Parathyroid adenoma (tissue), 2 donors: ENCODE results near the gene LBR.

Experiments used
- H2AFZ ChIP-seq: fragments of 300-600 bp; sonication (generic); one replicate; pipeline ENCODE4 v1.7.0; 2017; ENCODE audit warnings: antibody characterized with exemption, mild to moderate bottlenecking
- H3K27ac ChIP-seq: fragments of 300-600 bp; sonication (generic); one replicate; pipeline ENCODE4 v1.7.0; 2017
- H3K27me3 ChIP-seq: fragments of 300-600 bp; sonication (generic); one replicate; pipeline ENCODE4 v1.7.0; 2017; ENCODE audit warnings: low read length; ENCODE audit not compliant: control insufficient read depth, insufficient read depth
- H3K36me3 ChIP-seq: fragments of 300-600 bp; sonication (generic); one replicate; pipeline ENCODE4 v1.7.0; 2017; ENCODE audit warnings: low read length; ENCODE audit not compliant: control insufficient read depth, insufficient read depth
- H3K4me1 ChIP-seq: fragments of 300-600 bp; sonication (generic); one replicate; pipeline ENCODE4 v1.7.0; 2017; ENCODE audit warnings: control low read depth
- H3K4me2 ChIP-seq: fragments of 300-600 bp; sonication (generic); one replicate; pipeline ENCODE4 v1.7.0; 2017; ENCODE audit warnings: low read length
- H3K4me3 ChIP-seq: fragments of 300-600 bp; sonication (generic); one replicate; pipeline ENCODE4 v1.7.0; 2017; ENCODE audit warnings: low read depth, low read length
- H3K79me2 ChIP-seq: fragments of 300-600 bp; sonication (generic); one replicate; pipeline ENCODE4 v1.7.0; 2017; ENCODE audit warnings: control low read depth
- H3K9ac ChIP-seq: fragments of 300-600 bp; sonication (generic); one replicate; pipeline ENCODE4 v1.7.0; 2017; ENCODE audit warnings: mild to moderate bottlenecking
- H3K9me3 ChIP-seq: fragments of 300-600 bp; sonication (generic); one replicate; pipeline ENCODE4 v1.7.0; 2017; ENCODE audit warnings: low read length; ENCODE audit not compliant: control insufficient read depth
- TF ChIP-seq, protein P1 (sequence below): fragments of 300-600 bp; sonication (generic); IDR thresholded peaks from one replicate; pipeline ENCODE4 v1.7.0; 2017; ENCODE audit warnings: antibody characterized with exemption, mild to moderate bottlenecking
- donor health status: primary hyperparathyroidism.

The LBR gene

DNA sequence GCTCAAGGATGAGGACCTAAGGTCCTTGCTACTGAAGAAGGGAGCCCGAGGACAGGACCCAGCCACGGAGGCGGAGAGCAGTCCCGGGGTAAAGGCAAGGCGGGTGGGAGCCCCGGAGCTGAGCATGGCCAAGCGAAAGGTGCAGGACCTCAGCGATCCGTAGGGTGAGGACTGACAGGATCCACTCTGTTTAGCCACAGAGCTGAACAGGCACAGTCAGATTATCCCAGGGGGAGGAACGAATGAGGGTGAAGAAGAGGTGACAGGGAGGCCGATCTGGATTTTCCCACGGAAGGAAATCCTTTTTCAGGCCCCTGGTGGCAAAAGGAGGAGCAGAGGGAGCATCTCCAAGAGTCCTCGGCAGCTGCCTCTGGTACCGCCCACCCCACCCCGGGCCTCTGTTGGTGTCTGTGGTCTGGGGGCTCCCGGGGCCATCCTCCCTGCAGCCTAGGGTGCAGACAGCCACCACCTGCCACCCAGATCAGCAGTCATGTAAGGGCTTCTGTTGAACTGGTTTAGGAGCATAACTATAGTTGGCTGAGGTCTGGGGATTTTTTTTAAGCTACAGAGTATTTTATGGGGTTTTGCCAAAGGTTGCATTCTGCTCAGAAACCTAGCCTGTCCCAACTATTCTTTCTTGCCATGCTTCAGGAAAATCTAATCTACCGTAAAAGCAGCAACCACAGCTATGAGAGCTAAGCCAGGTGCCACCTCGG lies 32.3 kb upstream of the LBR start:
- H2AFZ ChIP-seq = no peak overlapping the region
- H3K36me3 ChIP-seq = no peaks in the 10 kb centered on the region
- no peak overlapping the region for H3K27ac ChIP-seq
- H3K4me1 ChIP-seq = peaks cover 2% of the 10 kb centered on the region
- H3K79me2 ChIP-seq = no peaks in the 10 kb centered on the region
- H3K4me2 ChIP-seq = no peak overlapping the region
- TF ChIP-seq, protein P1, sequence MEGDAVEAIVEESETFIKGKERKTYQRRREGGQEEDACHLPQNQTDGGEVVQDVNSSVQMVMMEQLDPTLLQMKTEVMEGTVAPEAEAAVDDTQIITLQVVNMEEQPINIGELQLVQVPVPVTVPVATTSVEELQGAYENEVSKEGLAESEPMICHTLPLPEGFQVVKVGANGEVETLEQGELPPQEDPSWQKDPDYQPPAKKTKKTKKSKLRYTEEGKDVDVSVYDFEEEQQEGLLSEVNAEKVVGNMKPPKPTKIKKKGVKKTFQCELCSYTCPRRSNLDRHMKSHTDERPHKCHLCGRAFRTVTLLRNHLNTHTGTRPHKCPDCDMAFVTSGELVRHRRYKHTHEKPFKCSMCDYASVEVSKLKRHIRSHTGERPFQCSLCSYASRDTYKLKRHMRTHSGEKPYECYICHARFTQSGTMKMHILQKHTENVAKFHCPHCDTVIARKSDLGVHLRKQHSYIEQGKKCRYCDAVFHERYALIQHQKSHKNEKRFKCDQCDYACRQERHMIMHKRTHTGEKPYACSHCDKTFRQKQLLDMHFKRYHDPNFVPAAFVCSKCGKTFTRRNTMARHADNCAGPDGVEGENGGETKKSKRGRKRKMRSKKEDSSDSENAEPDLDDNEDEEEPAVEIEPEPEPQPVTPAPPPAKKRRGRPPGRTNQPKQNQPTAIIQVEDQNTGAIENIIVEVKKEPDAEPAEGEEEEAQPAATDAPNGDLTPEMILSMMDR = no peak
- H3K27me3 ChIP-seq = no peaks in the 10 kb centered on the region
- H3K9me3 ChIP-seq = no peaks in the 10 kb centered on the region
- H3K4me3 ChIP-seq = no peak overlapping the region
- no peak overlapping the region for H3K9ac ChIP-seq

DNA sequence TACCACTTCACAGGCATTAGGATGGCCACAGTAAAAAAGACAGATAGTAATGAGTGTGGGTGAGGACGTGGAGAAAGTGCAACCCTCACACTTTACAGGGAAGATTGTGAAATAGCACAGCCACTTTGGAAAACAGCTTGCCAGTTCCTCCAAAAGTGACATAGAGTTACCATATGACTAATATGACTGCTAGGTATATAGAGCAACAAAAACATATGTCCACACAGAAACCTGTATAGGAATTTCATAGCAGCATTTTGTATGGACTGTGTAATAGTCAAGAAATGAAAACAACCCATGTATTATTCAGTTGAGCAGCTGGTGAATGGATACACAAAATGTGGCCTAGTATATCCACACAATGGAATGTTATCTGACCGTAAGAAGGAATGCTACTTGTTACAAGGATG lies 30.4 kb upstream of the LBR start:
- TF ChIP-seq, protein P1 = no peak
- Histone ChIP-seq H3K27me3 (no peaks in the 10 kb centered on the region), H2AFZ (no peak overlapping the region), H3K4me2 (no peak overlapping the region), H3K4me1 (peaks cover 2% of the 10 kb centered on the region), H3K27ac (no peak overlapping the region), H3K9me3 (no peaks in the 10 kb centered on the region), H3K9ac (no peak overlapping the region), H3K79me2 (no peaks in the 10 kb centered on the region), H3K36me3 (no peaks in the 10 kb centered on the region), H3K4me3 (no peak overlapping the region)

DNA sequence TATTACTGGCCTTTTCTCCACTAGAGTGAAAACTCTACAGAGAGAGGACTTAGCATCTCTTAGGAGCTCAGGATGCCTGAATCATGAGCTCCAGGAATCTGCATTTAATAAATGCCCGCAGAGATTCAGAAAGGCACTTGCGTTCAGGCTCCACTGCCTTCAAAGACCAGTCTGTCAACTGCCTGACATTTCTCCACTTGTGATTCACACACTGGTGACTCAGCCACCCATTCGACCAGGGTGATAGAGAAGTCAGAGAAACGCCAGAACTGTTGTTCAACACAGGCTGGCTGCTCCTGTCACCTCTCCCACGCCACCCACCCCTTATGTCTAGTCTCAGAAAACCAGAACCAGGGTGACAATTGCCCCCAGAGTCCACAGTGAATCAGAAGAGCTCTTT lies 26.9 kb upstream of the LBR start:
- Histone ChIP-seq H3K9ac (no peak overlapping the region), H3K36me3 (no peaks in the 10 kb centered on the region), H2AFZ (no peak overlapping the region), H3K4me3 (no peak overlapping the region), H3K79me2 (no peaks in the 10 kb centered on the region), H3K27ac (no peak overlapping the region), H3K4me2 (no peak overlapping the region), H3K9me3 (no peaks in the 10 kb centered on the region), H3K4me1 (no peaks in the 10 kb centered on the region), H3K27me3 (no peaks in the 10 kb centered on the region)
- TF ChIP-seq, protein P1 = no peak

DNA sequence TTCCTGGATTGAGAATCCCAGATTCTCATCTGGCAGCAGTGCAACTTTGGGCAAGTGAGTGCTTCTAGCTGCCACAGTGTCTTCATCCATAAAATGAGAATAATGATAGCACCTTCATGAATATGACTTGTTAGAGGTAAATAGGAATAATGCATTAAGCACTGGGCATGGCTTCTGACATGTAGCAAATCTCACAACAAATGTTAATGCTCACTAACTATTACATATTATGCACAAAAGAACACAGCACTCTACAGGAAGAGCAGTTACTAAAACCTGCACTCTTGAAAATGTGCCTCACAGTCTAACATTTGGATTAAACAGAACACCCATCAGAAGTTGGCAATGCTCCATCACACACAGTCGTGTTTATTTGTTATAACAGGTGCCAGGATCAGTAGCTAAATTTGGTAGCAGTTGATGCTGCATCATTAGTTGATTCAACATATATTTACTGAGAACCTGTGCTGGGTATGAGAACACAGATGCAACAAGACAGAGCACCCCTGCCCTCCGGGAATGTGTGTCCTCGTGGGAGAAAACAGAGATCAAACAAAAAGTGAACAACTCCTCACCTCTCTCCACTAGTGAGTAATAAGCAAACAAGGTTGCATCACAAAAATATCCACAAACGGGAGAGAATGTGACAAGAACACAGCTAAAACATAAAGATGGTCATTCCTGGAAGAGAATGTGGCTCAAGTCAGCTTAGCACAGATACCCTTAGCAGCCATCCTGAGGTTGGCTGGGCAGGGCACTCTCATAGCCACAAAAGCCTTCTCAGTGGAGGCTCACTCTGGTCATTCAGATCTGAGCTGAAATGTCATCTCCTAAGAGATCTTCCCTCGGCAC lies 26.2 kb upstream of the LBR start:
- no peak overlapping the region for H2AFZ ChIP-seq
- H3K4me1 ChIP-seq = no peaks in the 10 kb centered on the region
- no peaks in the 10 kb centered on the region for H3K27me3 ChIP-seq
- no peak overlapping the region for H3K4me2 ChIP-seq
- H3K4me3 ChIP-seq = no peak overlapping the region
- H3K9me3 ChIP-seq = no peaks in the 10 kb centered on the region
- H3K9ac ChIP-seq = no peak overlapping the region
- H3K79me2 ChIP-seq = no peaks in the 10 kb centered on the region
- no peaks in the 10 kb centered on the region for H3K36me3 ChIP-seq
- no peak overlapping the region for H3K27ac ChIP-seq
- TF ChIP-seq, protein P1 = no peak
